NOMO-1 (cell line): Measurements from ENCODE around the gene NPTX2.
A peak's percentile ranks its signal among the peaks of the same experiment; 100 is the strongest.
"Not testable (repeated sequence)": the region's sequence is repeated elsewhere in the genome, so short reads cannot be mapped to it uniquely, and the experiment has no call there.

ENCODE experiments used
- DNase-seq, 2 experiments: peaks; one replicate each; lab custom pipeline; 2025; ENCODE audit not compliant: unreplicated experiment in 2 of 2; lab: John Stamatoyannopoulos, UW

Gene NPTX2

GRCh38 chr7:98617051-98617959 is at the start of gene NPTX2:
Gene NPTX2, plus strand, starts transcription at chr7:98617285. Its CDS starts 177 bp downstream, at chr7:98617462.
- DNase-seq = no peak

DNA sequence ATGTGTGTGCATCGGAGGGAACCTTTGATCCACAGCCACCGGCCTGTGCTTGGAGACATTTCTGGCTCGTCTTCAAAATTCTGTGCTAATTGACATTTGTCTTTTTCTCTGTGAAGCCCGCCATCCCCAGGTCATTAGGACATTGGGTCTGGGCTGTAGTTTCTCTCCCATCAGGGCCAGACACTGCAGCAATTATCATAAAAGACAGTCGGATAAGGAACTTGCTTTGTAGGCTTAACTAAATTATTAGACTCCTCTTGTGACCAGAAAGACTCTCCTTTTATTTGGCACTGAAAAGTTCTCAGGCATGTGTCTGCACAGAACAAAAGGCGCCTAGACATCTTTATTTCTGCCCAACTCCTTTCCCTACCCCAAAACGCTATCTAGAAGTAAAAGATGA is 49.1 kb upstream of the NPTX2 start:
- no peak for DNase-seq

GRCh38 chr7:98568891-98569290 is 48.2 kb upstream of the NPTX2 start:
- no peak for DNase-seq

DNA sequence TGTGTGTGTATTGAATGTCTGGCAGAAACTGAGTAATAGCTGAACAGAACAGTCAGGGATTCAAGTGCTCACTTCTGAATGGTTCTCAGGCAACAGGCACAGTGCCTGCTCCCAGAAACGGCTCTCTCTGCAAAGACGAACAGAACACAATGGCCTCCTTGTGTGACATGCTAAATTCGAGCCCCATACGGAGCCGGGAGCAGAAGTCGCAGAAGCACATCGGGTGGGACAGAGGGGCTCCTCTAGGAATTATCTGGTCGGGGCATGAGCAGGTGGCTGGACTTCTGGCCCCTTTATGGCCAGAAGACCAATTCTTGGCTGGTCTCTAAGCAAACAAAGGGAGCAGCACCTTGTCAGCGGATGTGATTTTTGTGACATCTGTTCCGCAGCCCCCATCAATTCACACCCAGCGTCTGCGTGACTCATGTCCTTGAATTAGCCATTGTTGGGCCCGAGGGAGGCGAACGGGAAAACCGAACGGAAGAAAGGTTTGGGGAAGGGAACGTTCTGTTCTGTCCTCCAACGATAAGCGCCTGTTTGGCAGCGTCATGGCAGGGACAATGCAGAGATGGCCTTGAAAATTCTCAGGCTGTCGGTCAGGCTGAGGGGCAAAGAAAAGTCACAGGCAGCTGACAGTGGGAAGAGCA is 47.3 kb upstream of the NPTX2 start:
- no peak for DNase-seq

- no peak for DNase-seq
Measured at GRCh38 chr7:98571006-98571405, 46.1 kb upstream of the NPTX2 start.

- DNase-seq = no peak
Measured at GRCh38 chr7:98571986-98572385, 45.1 kb upstream of the NPTX2 start.

GRCh38 chr7:98572716-98573115 is 44.4 kb upstream of the NPTX2 start:
- not testable (repeated sequence) for DNase-seq

GRCh38 chr7:98573816-98574215 is 43.3 kb upstream of the NPTX2 start:
- no peak for DNase-seq

GRCh38 chr7:98575878-98576277 is 41.2 kb upstream of the NPTX2 start:
- DNase-seq = no peak

DNA sequence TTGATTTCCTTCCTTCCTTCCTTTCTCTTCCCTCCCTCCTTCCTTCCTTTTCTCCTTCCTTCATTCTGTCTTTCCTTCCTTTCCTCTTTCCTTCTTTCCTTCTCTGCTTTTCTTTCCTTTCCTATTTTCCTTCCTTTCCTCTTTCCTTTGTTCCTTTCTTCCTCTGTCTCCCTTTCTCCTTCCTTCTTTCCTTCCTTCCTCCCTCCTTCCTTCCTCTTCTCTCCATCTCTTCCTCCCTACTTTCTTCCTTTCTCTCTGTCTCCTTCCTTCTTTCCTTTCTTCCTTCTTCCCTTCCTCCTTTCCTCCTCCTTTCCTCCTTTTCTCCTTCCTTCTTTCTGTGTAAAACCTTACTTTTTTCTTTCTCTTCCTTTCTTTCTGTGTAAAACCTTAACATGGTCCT is 32.3 kb upstream of the NPTX2 start:
- no peak for DNase-seq

DNA sequence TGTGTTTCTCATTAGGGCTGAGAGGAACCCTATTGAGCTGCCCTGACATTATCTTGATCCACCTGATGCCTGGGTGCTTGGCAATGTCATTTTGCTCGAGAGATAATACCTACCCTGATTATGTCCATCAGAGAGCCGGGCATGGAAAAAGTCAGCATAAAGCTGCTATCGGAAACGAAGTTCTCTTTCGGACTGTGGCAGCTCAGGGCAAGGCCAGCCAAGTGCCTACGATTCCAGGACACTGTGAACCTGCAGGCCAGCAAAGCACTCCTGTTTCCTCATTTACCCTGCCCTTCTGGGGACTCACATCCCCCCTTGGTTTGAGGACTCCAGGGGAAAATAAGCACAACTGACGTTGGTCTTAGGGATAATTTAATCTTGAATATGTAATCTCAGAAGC is 25.2 kb upstream of the NPTX2 start:
- DNase-seq = no peak

- DNase-seq = no peak
Measured at GRCh38 chr7:98594348-98594747, 22.7 kb upstream of the NPTX2 start.

GRCh38 chr7:98594787-98595186 is 22.3 kb upstream of the NPTX2 start:
- no peak for DNase-seq

DNA sequence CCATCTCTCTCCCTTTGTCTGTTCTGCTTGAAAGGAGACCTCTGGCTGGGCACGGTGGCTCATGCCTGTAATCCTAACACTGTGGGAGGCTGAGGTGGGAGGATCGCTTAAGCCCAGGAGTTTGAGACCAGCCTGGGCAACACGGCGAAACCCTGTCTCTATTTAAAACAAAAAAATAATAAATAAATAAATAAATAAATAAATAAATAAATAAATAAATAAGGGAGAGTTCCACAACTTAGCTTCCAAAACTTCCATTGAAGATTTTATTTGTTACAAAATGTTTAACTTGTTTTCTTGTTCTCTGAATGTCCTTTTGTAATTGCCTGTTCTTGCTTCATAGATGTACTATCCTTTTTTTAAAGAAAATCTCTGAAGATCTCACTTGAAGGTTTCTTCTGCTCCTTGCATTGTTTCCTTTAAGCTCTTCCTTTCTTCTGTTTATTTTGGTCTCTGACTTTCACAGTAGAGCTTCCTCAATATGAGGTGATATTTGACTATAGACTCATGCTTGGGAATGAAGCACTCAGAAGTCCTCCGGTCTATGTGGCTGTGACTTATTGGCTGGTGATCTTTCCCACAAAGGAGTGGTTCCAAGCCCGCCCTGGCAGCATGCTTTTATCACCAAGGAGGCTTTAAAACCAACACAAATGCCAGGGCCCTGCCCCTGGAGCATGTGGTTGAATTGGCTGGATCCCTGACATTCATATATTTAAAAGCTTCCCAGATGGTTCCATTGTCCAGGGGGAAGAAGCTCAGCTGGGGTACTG is 18.1 kb upstream of the NPTX2 start:
- DNase-seq = no peak

DNA sequence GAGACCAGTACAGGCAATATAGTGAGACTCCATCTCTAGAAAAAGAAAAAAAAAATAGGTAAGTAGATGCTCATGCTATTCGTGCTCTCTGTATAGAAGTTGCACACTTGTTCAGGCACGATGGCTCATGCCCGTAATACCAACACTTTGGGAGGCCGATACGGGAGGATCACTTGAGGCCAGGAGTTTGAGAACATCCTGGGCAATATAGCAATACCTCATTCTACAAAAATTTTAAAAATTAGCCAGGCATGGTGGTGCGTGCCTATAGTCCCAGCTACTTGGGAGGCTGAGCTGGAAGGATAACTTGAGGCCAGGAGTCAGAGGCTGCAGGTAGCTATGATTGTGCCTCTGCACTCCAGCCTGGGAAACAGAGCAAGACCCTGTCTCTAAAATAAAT is 17.2 kb upstream of the NPTX2 start:
- DNase-seq = no peak

GRCh38 chr7:98602755-98603398 is 14.2 kb upstream of the NPTX2 start:
- DNase-seq = no peak

DNA sequence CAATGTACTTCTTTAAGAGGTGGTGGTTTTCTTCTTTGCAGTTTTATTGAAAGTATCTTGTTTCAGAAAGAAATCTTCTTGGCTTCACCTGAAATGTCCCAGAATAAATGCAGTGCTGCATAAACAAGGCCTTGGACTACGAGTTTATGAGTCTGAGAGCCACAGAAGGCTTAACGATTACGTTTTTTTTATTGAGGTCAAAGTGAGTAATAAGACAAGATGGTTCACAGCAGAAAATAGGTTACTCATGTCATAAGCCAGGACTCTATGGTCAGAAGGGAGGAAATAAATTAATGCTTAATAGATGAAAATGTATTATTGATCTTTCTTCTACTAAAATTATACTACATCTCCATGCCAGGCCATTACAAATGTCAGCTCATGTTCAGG is 13.7 kb upstream of the NPTX2 start:
- no peak for DNase-seq

DNA sequence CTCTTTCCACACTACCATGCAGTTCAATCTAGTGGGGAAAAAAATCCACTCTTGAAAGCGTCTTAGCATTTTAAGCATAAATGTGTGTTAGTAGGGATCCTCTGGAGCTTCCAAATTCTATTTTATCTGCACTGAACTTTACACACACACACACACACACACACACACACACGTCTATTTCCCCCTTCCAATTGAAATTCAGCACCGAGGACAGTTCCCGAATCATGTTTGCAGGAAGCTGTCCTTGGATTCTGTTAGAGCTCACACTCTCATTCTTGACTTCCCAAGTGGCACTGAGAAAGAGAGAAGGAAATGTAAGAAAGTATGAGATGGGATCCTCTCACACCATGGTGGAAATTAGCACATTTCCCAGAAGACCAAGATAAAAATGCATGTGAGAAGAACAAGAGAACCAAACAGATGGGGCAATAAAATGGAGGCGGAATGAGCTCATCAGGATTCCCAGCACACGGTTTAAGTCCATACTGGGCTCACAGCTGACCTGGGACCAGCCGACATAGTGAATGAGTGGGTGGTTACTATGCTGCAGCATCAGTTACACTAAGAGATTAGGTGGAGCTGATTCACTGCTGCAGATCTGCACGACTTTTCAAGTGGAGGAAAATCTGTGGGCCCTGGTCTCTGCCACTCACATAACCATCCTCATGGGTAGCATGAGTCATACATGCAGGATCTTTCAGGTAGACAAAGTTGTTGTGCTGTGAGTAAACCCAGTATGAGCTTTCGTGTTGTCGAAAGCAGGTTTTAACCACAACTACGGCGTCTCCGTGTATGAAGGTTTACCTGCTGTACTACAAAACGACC is 3.3 kb upstream of the NPTX2 start:
- DNase-seq = peak; percentile 13 to 40

DNA sequence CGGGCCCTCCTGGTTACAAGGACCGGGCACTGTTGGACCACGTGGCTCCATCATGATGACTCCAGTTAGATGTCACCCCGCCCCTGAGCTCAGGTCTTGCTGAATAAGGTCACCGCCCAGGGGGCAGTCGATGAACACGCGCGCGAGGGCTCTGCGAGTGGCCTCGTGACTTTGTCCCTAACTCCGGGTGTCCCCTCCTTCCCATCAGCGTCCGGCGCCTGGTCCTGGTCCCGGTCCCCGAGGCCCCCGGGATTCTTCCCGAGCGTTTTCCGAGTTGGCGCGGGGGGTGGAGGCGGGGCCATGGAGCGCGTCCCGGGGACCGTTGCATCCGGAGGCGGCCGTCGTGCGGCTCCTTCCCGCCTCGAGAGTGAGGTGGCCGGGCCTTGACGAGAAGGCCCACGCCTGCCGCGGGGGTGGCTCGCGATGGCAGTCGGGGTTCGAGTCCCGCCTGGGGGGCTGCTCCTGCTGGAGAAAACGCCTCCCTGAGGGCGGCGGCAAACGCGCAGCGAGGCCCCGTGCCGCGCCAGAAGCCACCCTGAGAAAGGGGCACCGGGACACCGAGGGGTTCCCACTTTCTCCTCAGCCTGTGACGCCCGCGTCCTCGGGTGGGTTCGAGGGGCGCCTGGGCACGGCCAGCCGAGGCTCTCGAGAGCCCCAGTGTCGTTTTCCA is 569 bp upstream of the NPTX2 start:
- no peak for DNase-seq
